GM18907 (cell line): Measurements from ENCODE around the gene ANKRD11.
"Not testable (repeated sequence)": the region's sequence is repeated elsewhere in the genome, so short reads cannot be mapped to it uniquely, and the experiment has no call there.

ENCODE experiments used
- ATAC-seq: cut with Tn5 transposase; IDR thresholded peaks from one replicate; pipeline ENCODE4 v1.9.1; 2021; ENCODE audit warnings: mild to moderate bottlenecking, moderate library complexity; ENCODE audit not compliant: unreplicated experiment

ANKRD11 gene

DNA sequence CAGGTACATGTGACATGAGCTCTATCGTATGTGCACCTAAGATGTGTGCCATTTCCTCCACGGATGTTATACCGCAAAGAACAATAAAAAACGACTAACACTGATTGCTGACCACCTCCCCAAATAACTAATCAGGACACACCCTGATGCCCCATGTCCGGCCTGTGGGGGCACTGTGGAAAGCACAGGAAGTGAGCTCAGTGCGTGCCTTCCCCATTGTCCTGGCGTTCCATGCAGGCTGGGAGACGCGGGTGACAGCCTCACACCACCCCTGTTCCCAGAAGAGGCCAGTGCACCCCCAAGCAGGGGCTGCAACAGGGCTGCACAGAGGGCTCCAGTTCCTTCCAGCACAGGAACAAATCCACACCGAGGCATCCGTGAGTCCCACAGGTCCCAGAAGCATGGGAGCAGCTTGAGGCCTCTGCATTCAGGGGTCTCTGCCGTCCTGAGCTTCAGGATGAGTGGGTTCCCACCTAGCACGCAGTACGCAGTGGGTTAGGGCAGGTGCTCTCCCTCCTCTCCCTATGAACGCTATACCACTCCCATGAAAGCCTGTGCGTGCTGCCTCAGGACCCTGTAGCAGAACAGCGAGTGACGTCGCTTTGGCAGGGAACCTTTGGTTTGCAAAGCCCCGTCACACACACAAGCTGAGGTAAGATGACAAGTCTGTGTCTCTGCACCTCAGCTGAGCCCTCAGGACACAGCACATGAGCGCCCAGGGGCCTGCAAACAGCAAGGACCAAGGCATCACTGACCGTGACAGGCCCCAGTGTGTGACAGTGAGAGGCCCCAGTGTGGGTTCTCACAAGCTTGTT lies 155.2 kb downstream of the ANKRD11 start:
- no peak for ATAC-seq

DNA sequence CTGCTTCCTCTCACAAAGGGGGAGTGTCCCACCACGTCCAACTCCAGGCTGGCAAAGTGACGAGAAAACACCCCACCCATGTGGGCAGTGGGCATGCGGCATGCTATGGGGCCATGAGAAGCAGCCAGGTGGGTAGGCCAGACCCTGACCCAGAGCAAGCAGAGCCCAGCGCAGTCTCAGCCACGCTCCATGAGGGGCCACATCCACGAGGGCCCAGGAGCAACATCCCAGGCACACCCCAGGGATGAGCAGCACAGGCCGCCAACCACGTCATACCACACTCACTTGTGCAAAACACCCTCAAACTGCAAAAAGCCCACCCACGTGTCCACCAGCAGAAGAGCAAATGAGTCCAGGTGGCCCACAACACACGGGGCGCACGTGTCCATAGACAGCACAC lies 155.9 kb downstream of the ANKRD11 start:
- ATAC-seq: no peak

GRCh38 chr16:89334050-89334449 lies 156.3 kb downstream of the ANKRD11 start:
- ATAC-seq: no peak

GRCh38 chr16:89333401-89334001 lies 156.9 kb downstream of the ANKRD11 start:
- ATAC-seq: not testable (repeated sequence)

GRCh38 chr16:89332902-89333245 lies 157.5 kb downstream of the ANKRD11 start:
- ATAC-seq: no peak

DNA sequence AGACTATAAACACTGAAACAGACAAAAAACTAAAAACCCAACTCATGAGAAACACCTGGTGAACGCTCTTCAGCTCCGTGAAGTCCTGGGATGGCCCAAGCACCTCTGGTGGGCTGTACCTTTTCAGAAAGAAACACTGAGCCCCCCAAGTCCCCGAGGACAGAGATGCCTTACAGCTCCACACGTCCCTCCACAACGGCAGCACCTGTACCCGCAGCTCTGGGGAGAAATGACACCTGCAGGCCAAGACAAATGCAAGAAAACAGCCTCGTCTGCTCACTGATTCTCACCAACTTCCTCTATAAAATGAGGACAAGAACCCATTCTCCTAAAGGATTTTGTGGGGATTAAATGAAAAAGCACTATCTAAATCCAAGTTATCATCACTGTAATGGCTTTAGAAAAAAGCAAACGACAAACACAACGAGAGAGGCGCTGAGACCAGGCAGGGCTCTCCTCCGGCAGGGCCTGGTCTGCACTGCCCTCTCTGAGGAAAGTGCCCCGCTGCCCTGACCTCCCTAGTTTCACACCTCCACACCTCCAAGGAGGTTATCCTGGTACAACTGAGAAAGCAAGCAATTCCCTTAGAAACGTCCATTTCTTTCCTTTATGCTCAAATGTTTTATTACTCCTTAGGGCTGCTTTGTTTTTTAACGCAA lies 158.0 kb downstream of the ANKRD11 start:
- no peak for ATAC-seq

DNA sequence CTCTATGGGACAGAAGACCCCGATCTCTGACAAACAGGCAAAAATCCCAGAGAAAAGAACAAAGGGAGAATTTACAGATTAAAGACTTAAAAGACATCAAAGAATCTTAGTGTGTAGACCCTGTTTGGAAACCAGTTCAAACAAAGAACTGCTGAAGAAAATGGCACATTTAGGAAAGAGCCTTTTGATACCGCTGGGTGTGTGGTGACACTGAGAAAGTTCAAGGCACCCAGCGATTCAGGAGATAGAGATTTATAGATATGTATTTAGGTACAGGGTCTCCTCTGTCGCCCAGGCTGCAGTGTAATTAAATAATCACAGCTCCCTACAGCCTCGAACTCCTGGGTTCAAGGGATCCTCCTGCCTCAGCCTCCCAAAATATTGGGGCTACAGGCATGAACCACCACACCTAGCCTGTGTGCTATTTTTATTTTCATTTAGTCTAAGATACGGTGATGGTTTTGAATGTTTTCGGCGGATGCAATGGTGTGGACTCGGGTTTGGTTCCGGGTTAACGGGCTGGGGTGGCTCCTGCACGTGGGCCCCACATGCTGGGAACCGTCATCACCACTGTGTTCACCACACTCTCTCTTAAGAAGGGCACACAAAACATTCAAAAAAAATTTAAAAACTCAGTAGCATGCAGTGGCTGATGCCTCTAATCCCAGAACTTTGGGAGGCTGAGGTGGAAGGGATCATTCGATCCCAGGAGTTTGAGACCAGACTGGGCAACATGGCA lies 158.8 kb downstream of the ANKRD11 start:
- no peak for ATAC-seq

DNA sequence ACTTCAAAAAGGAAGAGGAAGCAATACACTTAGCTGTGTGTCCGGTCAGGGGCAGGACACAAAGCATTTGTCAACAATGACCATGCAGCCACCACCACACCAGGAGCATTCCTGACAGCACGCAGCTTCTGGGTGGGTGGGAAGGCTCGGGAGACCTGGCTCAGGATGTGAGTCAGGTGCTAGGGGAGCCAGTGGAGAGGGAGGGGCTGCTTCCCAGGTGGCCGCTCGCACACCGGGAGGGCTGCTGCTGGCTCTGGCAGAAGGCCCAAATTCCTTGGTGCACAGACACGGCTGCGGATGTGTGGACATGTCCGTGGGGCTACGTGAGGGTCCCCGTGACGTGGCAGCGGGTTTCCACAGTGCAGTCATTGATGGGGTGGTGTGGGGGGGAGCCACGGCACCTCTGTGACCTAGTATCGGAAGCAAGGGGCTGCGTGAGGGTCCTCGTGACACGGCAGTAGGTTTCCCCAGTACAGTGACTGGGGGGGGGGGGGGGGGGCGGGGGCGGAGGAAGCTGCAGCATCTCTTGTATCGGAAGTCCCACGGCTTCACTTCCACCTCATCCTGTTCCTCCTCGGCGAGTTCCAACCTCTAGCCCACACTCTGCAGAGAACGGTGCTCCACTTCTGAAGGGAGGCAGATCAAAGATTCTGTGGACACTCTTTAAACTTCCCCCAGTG lies 160.0 kb downstream of the ANKRD11 start:
- ATAC-seq: no peak

DNA sequence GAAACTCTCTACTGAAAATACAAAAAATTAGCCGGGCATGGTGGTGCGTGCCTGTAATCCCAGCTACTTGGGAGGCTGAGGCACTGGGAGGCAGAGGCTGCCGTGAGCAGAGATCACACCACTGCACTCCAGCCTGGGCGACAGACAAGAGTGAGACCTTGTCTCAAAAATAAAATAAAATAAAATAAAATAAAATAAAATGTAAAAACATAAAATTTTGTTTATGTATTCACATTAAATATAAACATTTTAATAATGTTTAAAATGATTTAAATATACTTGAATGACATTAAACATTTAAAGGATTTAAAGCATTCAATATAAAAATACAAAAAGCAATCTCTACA lies 160.6 kb downstream of the ANKRD11 start:
- ATAC-seq: not testable (repeated sequence)

GRCh38 chr16:89328412-89329400 lies 161.7 kb downstream of the ANKRD11 start:
- ATAC-seq: not testable (repeated sequence)

GRCh38 chr16:89326721-89327120 lies 163.6 kb downstream of the ANKRD11 start:
- no peak for ATAC-seq

- no peak for ATAC-seq
Observed at GRCh38 chr16:89325861-89326471, 164.4 kb downstream of the ANKRD11 start.

DNA sequence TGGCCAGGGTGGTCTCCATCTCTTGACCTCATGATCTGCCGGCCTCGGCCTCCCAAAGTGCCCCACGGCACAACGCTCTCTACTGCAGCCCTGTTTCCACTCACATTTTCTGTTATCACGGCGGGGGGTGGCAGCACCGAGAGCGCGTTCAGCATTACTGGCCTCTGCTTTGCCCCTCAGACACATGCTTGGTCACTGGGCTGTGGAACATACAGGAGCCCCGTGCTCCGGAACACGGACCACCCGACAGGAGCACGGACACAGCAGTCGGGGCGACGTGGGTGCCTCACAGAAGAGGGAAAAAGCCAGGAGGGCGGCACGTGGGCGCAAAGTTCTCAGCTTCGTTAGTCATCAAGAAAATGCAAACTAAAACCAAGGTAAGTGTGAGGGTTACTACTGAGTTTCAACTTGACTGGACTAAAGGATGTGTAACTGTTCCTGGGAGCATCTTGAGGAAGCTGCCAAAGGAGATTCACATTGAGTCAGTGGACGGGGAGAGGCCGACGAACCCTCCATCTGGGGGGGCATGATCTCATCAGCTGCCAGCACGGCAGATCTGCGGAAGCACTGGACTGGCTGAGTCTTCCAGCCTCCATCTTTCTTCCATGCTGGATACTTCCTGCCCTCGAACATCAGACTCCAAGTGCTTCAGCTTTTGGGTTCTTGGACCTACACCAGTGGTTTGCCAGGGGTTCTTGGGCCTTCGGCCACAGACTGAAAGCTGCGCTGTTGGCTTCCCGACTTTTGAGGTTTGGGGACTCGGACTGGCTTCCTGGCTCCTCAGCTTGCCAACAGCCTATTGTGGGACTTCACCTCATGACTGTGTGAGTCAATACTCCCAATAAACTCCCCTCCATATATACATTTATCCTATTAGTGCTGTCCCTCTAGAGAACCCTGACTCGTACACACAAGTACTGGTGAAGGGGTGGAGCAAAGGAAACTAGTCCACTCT lies 166.0 kb downstream of the ANKRD11 start:
- ATAC-seq: peak; percentile 49

GRCh38 chr16:89323120-89323960 lies 167.0 kb downstream of the ANKRD11 start:
- no peak for ATAC-seq

GRCh38 chr16:89322321-89323119 lies 167.8 kb downstream of the ANKRD11 start:
- ATAC-seq: no peak

DNA sequence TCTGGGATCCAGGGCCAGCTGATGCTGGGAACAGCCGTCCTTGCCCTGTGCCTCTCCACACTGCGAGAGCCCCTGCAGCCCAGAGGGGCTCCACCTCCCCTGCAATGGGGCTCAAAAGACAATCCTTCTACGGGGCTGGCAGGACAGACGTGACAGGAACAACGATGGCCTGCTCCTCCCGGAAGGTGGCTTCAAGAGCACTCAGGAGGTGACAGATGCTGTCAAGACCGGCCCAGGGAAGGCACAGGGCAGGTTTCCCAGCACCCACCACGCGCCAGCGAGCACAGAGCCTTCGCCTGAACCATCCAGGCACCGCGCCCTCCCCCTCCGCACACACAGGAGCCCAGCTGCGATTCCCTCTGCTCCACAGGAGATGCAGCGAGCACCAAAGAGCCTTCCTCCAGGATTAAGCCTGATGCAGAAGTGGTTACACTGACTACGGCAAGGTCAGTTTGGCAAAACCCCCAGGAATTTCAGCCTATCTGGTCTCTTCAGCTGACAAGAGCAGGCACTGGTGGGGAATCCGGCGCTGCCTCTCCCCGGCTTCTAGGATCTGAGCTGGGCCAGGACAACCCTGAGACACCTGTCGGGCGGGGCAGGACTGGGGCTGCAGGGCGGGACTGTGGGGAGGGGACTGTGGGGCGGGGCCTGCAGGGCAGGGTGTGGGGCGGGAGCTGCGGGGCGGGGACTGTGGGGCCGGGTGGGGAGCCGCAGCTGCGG lies 169.4 kb downstream of the ANKRD11 start:
- no peak for ATAC-seq
